ENCODE results near the gene FAM81A.

- no peak for TF ChIP-seq CTCF (IDR thresholded peaks at IDR 0.05)
- no peak for TF ChIP-seq POLR2A (IDR thresholded peaks at IDR 0.05)
These were observed 113.0 kb downstream of the FAM81A start for GRCh38 chr15:59550956-59551355.

Measured in ovary (tissue), 3 donors.